ENCODE data around the gene CAPN10. TPM values are rescaled to one million over a fixed set of nuclear protein-coding genes. Genes with fewer than 3 reads are reported as not detected.

Gene CAPN10
- total RNA-seq, 1 donor from 2014 or later = 55.4 TPM

GRCh38 chr2:240624011-240624949 lies 37.7 kb downstream of the CAPN10 start:
- Mint-ChIP-seq H3K27me3 (ENCODE audit: insufficient read depth) (no peaks in the 10 kb centered on the region), H3K4me3 (peak overlapping the region; percentile 69), H3K9me3 (no peaks in the 10 kb centered on the region), H3K36me3 (ENCODE audit: low read depth) (peaks cover 11% of the 10 kb centered on the region), H3K27ac (peak overlapping the region; percentile 83), H3K4me1 (ENCODE audit: low read depth) (peaks cover 53% of the 10 kb centered on the region)
- no peak for DNase-seq (ENCODE audit: low spot score)
- intact Hi-C loops (cut with micrococcal nuclease) = loop anchor here (5.0 kb wide), 2 partner anchors 33 to 112 kb away; no protein-coding TSS in a partner anchor

DNA sequence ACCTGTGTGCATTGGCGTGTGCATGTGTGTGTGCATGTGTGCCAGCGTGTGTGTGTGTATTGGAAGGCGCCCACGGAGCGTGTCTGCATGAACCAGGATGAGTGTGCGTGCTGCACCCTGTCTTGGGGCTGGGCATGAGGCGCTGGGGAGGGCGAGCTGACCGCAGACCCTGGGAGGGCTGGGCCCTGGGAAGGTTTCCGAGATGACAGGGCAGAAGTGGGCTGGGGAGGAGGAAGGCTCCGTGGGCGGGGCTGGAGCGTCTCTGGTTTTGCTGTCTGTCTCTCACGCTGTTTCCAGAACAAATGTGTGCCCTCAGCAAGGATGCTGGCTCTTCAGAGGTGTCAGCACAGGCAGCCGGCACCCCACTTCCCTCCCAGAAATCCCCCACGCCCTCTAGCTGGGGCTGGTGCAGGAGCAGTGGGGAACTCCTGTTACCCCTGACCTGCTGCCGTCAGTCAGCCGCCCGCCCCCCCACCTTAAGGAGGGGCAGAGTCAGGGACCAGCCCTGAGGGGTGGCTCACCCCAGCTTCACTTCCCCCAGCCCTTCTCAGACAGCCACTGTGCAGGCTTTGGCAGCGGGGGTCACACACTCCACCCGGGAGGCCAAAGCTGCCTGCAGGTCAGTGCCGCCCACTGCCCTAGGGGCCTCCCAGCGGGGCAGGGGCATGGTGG lies 38.6 kb downstream of the CAPN10 start, which contains the start of gene GPR35:
Gene GPR35, plus strand, starts transcription at position 531 of the 672 bp plus-strand sequence. CDS start 4,473 bp downstream, outside the sequence.
- Mint-ChIP-seq H3K27ac (peak within 1 kb of the TSS; percentile 83), H3K36me3 (ENCODE audit: low read depth) (peaks cover 7% of the 10 kb centered on the region), H3K9me3 (no peaks in the 10 kb centered on the region), H3K4me3 (peak within 1 kb of the TSS; percentile 69), H3K27me3 (ENCODE audit: insufficient read depth) (no peaks in the 10 kb centered on the region), H3K4me1 (ENCODE audit: low read depth) (peaks cover 47% of the 10 kb centered on the region)
- peak; percentile 76 for DNase-seq (ENCODE audit: low spot score)
- intact Hi-C loops (cut with micrococcal nuclease) = loop anchor here (1.0 to 5.0 kb wide), 5 partner anchors 32 to 113 kb away; partner anchors contain the start of gene CAPN10

DNA sequence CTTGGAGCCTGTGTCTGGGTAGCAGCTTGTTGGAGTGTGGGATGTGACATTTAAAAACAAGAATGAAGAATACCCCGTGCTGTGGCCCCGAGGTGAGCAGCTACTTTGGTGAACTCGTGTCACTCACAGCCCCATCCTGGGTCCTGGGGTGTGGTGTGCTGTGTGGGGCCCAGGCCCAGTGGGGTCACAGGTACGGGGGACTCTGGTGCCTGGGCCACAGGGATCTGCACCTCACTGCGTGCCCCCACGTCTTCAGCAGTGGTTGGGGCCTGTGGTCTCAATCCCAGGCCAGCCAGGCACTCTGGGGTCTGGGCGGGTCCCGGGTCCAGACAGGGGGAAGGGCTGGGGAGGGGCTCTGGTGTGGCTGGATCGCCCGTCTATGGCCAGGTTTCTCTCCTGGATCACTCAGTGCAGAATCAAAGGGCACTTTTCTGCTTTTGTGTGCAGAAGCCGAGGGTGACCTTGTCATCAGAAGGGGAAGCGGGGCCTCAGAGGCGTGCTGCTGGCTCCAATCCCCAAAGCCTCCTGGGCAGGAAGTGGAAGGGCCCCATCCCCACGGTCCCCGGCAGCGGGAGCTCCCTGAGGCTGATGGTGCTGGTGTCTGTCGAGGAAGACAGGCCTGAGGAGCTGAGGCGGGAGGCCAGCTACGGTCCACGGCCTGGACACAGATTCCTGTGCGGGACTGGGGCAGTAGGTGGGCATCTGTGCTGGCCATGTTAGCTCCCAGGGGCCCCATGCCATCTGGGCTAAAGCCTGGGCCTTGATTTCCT lies 40.2 kb downstream of the CAPN10 start:
- intact Hi-C loops (cut with micrococcal nuclease) = no loop called here
- Mint-ChIP-seq H3K4me1 (ENCODE audit: low read depth) (peaks cover 35% of the 10 kb centered on the region), H3K27me3 (ENCODE audit: insufficient read depth) (no peaks in the 10 kb centered on the region), H3K4me3 (peak overlapping the region; percentile 57), H3K27ac (peak overlapping the region; percentile 79), H3K36me3 (ENCODE audit: low read depth) (peaks cover 4% of the 10 kb centered on the region), H3K9me3 (no peaks in the 10 kb centered on the region)
- no peak for DNase-seq (ENCODE audit: low spot score)

DNA sequence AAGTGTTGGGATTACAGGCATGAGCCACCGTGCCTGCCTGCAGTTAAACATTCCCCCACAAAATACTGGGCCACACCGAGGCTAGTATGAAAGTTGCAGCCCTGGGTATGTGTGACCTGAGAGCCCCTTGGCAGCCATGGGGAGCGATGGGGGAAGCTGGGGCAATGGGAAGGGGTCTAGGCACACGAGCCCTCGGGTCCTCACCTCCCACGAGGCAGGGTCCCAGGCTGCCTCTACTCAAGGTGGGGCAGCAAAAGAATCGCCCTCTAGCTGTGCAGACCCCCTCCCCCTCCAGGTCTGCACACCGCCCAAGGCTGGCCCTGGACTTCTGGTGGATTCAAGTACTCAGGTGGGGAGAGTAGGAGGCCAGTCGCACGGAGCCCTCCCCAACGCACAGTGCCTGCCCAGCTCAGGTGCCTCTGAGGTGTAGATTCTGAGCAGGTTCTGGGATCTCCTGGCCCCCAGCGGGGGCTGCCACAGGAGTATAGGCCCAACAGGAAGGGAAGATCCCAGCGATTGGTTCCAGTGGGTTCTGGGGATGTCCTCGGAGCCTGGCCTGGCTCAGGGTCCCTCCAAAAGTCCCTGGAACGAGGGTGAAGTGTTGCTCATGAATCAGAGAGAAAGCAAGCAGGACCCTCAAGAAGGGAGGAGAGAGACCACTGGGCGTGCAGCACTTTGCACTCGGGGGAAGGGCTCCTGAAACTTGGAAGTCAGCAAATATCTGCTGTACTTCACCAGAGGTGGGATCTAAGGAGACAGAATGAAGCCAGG lies 41.4 kb downstream of the CAPN10 start:
- DNase-seq (ENCODE audit: low spot score) = no peak
- intact Hi-C loops (cut with micrococcal nuclease) = no loop called here

GRCh38 chr2:240628507-240628807 lies 41.9 kb downstream of the CAPN10 start:
- H3K9me3 Mint-ChIP-seq = peaks cover 15% of the 10 kb centered on the region
- intact Hi-C loops (cut with micrococcal nuclease) = no loop called here
- no peaks in the 10 kb centered on the region for H3K27me3 Mint-ChIP-seq (ENCODE audit: insufficient read depth)
- no peak overlapping the region for H3K4me3 Mint-ChIP-seq
- H3K27ac Mint-ChIP-seq = no peak overlapping the region
- no peak for DNase-seq (ENCODE audit: low spot score)
- H3K4me1 Mint-ChIP-seq (ENCODE audit: low read depth) = peaks cover 20% of the 10 kb centered on the region
- H3K36me3 Mint-ChIP-seq (ENCODE audit: low read depth) = peaks cover 13% of the 10 kb centered on the region

More for the DNA sequence above, 41.4 kb downstream of the CAPN10 start:
- Mint-ChIP-seq H3K27me3 (ENCODE audit: insufficient read depth) (no peaks in the 10 kb centered on the region), H3K4me3 (no peak overlapping the region), H3K4me1 (ENCODE audit: low read depth) (peaks cover 25% of the 10 kb centered on the region), H3K9me3 (peaks cover 10% of the 10 kb centered on the region), H3K27ac (no peak overlapping the region), H3K36me3 (ENCODE audit: low read depth) (peaks cover 8% of the 10 kb centered on the region)

- Mint-ChIP-seq H3K9me3 (peaks cover 19% of the 10 kb centered on the region), H3K27ac (no peak overlapping the region), H3K36me3 (ENCODE audit: low read depth) (peaks cover 14% of the 10 kb centered on the region), H3K4me3 (no peak overlapping the region), H3K4me1 (ENCODE audit: low read depth) (peaks cover 20% of the 10 kb centered on the region), H3K27me3 (ENCODE audit: insufficient read depth) (no peaks in the 10 kb centered on the region)
- DNase-seq (ENCODE audit: low spot score) = no peak
- intact Hi-C loops (cut with micrococcal nuclease) = no loop called here
Measured at GRCh38 chr2:240628808-240629618, 42.5 kb downstream of the CAPN10 start.

- Mint-ChIP-seq H3K9me3 (peaks cover 25% of the 10 kb centered on the region), H3K27ac (no peak overlapping the region), H3K27me3 (ENCODE audit: insufficient read depth) (no peaks in the 10 kb centered on the region), H3K4me1 (ENCODE audit: low read depth) (peaks cover 20% of the 10 kb centered on the region), H3K4me3 (no peak overlapping the region), H3K36me3 (ENCODE audit: low read depth) (peaks cover 14% of the 10 kb centered on the region)
- intact Hi-C loops (cut with micrococcal nuclease) = no loop called here
- no peak for DNase-seq (ENCODE audit: low spot score)
Measured at GRCh38 chr2:240629619-240629967, 43.1 kb downstream of the CAPN10 start.

GRCh38 chr2:240629968-240630770 lies 43.6 kb downstream of the CAPN10 start:
- intact Hi-C loops (cut with micrococcal nuclease) = no loop called here
- Mint-ChIP-seq H3K4me1 (ENCODE audit: low read depth) (peaks cover 14% of the 10 kb centered on the region), H3K27ac (no peak overlapping the region)

GRCh38 chr2:240630771-240631547 lies 44.4 kb downstream of the CAPN10 start:
- no peak overlapping the region for H3K27ac Mint-ChIP-seq
- H3K9me3 Mint-ChIP-seq = peaks cover 28% of the 10 kb centered on the region
- DNase-seq (ENCODE audit: low spot score) = no peak
- no peaks in the 10 kb centered on the region for H3K27me3 Mint-ChIP-seq (ENCODE audit: insufficient read depth)
- no peak overlapping the region for H3K4me3 Mint-ChIP-seq
- H3K4me1 Mint-ChIP-seq (ENCODE audit: low read depth) = peaks cover 8% of the 10 kb centered on the region
- H3K36me3 Mint-ChIP-seq (ENCODE audit: low read depth) = peaks cover 14% of the 10 kb centered on the region
- intact Hi-C loops (cut with micrococcal nuclease) = no loop called here

More at GRCh38 chr2:240629968-240630770, 43.6 kb downstream of the CAPN10 start:
- Mint-ChIP-seq H3K4me3 (no peak overlapping the region), H3K9me3 (peaks cover 28% of the 10 kb centered on the region), H3K27me3 (ENCODE audit: insufficient read depth) (no peaks in the 10 kb centered on the region), H3K36me3 (ENCODE audit: low read depth) (peaks cover 14% of the 10 kb centered on the region)
- DNase-seq (ENCODE audit: low spot score) = no peak

DNA sequence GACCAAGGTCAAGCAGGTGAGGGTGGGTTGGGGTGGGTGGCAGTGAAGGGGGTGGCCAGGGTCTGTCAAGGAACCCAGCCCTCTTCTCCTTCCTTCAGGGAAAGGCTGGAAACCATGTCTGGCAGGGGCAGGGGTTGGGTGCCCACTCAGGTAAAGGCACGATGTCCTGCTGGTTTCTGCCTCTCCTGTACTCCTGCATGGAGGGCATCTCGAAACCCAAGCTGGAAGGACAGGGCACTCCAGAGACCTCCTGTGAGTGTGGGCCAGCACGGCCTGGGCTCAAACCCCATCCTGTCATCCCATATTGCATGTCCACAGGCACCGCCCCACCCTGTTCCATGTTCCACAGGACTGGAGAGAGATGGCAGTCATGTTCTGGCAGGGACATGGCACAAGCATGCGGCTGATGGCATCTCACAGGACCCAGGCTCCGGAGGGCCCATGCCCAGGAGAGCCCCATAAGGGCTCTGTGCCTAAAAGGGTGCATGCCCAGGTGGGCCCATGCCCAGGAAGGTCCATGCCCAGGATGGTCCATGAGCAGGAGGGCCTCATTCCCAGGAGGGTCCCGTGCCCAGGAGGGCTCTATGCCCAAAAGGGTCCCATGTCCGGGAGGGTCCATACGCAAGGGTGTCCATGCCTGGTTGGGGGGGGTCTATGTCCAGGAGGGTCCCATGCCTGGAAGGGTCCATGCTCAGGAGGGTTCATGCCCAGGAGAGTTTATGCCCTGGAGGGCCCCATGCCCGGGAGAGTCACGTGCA lies 45.2 kb downstream of the CAPN10 start:
- DNase-seq (ENCODE audit: low spot score) = no peak
- H3K36me3 Mint-ChIP-seq (ENCODE audit: low read depth) = peaks cover 14% of the 10 kb centered on the region

More for the DNA sequence above, 45.2 kb downstream of the CAPN10 start:
- no peak overlapping the region for H3K27ac Mint-ChIP-seq
- intact Hi-C loops (cut with micrococcal nuclease) = no loop called here
- H3K27me3 Mint-ChIP-seq (ENCODE audit: insufficient read depth) = no peaks in the 10 kb centered on the region
- H3K4me3 Mint-ChIP-seq = no peak overlapping the region
- H3K9me3 Mint-ChIP-seq = peaks cover 28% of the 10 kb centered on the region
- peaks cover 3% of the 10 kb centered on the region for H3K4me1 Mint-ChIP-seq (ENCODE audit: low read depth)

Data from activated T-helper 1 cell treated with anti-CD3 and anti-CD28 coated beads, Interleukin-12 subunit alpha, Interleukin-12 subunit beta, Interleukin-2, Interleukin-4 antibody, amounts not matched to agents 30 ng/mL and 10 ng/mL and 1 ng/mL, durations not matched to agents 14 hours and 24 hours and 36 hours (primary cell).